ENCODE data around the gene GLT6D1.
"Not testable (repeated sequence)": the region's sequence is repeated elsewhere in the genome, so short reads cannot be mapped to it uniquely, and the experiment has no call there.

GLT6D1 gene

GRCh38 chr9:135671591-135672041 is 32.3 kb upstream of the GLT6D1 start:
- H3K27me3 ChIP-seq (ENCODE audit: control insufficient read depth, insufficient read depth, low read length), result no peaks in the 10 kb centered on the region
- no peak for TF ChIP-seq CTCF (IDR thresholded peaks at IDR 0.05)
- no peak overlapping the region for H3K4me2 ChIP-seq (ENCODE audit: low read length)
- H2AFZ ChIP-seq, result no peak overlapping the region
- no peaks in the 10 kb centered on the region for H3K4me1 ChIP-seq
- H3K9ac ChIP-seq, result no peak overlapping the region
- H3K27ac ChIP-seq, result no peak overlapping the region
- no peaks in the 10 kb centered on the region for H3K9me3 ChIP-seq (ENCODE audit: control insufficient read depth, low read length)
- H3K4me3 ChIP-seq (ENCODE audit: low read depth, low read length), result no peak overlapping the region
- H3K79me2 ChIP-seq, result no peaks in the 10 kb centered on the region
- H3K36me3 ChIP-seq (ENCODE audit: control insufficient read depth, insufficient read depth, low read length), result no peaks in the 10 kb centered on the region

- Histone ChIP-seq H3K9ac (no peak overlapping the region), H2AFZ (no peak overlapping the region), H3K27ac (no peak overlapping the region), H3K9me3 (ENCODE audit: control insufficient read depth, low read length) (no peaks in the 10 kb centered on the region), H3K79me2 (no peaks in the 10 kb centered on the region), H3K4me2 (ENCODE audit: low read length) (no peak overlapping the region), H3K36me3 (ENCODE audit: control insufficient read depth, insufficient read depth, low read length) (no peaks in the 10 kb centered on the region), H3K4me1 (no peaks in the 10 kb centered on the region), H3K27me3 (ENCODE audit: control insufficient read depth, insufficient read depth, low read length) (no peaks in the 10 kb centered on the region), H3K4me3 (ENCODE audit: low read depth, low read length) (no peak overlapping the region)
- TF ChIP-seq CTCF (IDR thresholded peaks at IDR 0.05), result no peak
Measured at GRCh38 chr9:135670721-135671590, 31.6 kb upstream of the GLT6D1 start.

GRCh38 chr9:135669616-135670285 is 30.4 kb upstream of the GLT6D1 start:
- H3K4me1 ChIP-seq, result no peaks in the 10 kb centered on the region
- H3K9me3 ChIP-seq (ENCODE audit: control insufficient read depth, low read length), result no peaks in the 10 kb centered on the region
- H3K36me3 ChIP-seq (ENCODE audit: control insufficient read depth, insufficient read depth, low read length), result no peaks in the 10 kb centered on the region
- no peak overlapping the region for H3K9ac ChIP-seq
- no peak overlapping the region for H3K27ac ChIP-seq
- no peak overlapping the region for H3K4me3 ChIP-seq (ENCODE audit: low read depth, low read length)
- H2AFZ ChIP-seq, result no peak overlapping the region
- no peaks in the 10 kb centered on the region for H3K27me3 ChIP-seq (ENCODE audit: control insufficient read depth, insufficient read depth, low read length)
- no peak overlapping the region for H3K4me2 ChIP-seq (ENCODE audit: low read length)
- TF ChIP-seq CTCF (IDR thresholded peaks at IDR 0.05), result no peak
- H3K79me2 ChIP-seq, result no peaks in the 10 kb centered on the region

- not testable (repeated sequence) for H3K9ac ChIP-seq; H3K4me3 ChIP-seq (ENCODE audit: low read depth, low read length); H3K79me2 ChIP-seq; H3K9me3 ChIP-seq (ENCODE audit: control insufficient read depth, low read length); H2AFZ ChIP-seq; H3K4me2 ChIP-seq (ENCODE audit: low read length); H3K4me1 ChIP-seq; H3K36me3 ChIP-seq (ENCODE audit: control insufficient read depth, insufficient read depth, low read length); H3K27me3 ChIP-seq (ENCODE audit: control insufficient read depth, insufficient read depth, low read length); H3K27ac ChIP-seq
Measured at GRCh38 chr9:135669018-135669417, 29.7 kb upstream of the GLT6D1 start.

GRCh38 chr9:135667463-135668001 is 28.2 kb upstream of the GLT6D1 start:
- Histone ChIP-seq H3K4me3 (ENCODE audit: low read depth, low read length) (no peak overlapping the region), H3K9me3 (ENCODE audit: control insufficient read depth, low read length) (no peaks in the 10 kb centered on the region), H3K79me2 (no peaks in the 10 kb centered on the region), H3K4me1 (peaks cover 5% of the 10 kb centered on the region), H3K27me3 (ENCODE audit: control insufficient read depth, insufficient read depth, low read length) (no peaks in the 10 kb centered on the region), H3K27ac (no peak overlapping the region), H3K9ac (no peak overlapping the region), H3K4me2 (ENCODE audit: low read length) (no peak overlapping the region), H3K36me3 (ENCODE audit: control insufficient read depth, insufficient read depth, low read length) (no peaks in the 10 kb centered on the region), H2AFZ (no peak overlapping the region)
- no peak for TF ChIP-seq CTCF (IDR thresholded peaks at IDR 0.05)
